NCI-H226 (cell line): ENCODE results near the gene YWHAH.

Source experiments
- DNase-seq: peaks from one replicate; pipeline ENCODE4 v3.0.0-alpha.2; 2015

The YWHAH gene

DNA sequence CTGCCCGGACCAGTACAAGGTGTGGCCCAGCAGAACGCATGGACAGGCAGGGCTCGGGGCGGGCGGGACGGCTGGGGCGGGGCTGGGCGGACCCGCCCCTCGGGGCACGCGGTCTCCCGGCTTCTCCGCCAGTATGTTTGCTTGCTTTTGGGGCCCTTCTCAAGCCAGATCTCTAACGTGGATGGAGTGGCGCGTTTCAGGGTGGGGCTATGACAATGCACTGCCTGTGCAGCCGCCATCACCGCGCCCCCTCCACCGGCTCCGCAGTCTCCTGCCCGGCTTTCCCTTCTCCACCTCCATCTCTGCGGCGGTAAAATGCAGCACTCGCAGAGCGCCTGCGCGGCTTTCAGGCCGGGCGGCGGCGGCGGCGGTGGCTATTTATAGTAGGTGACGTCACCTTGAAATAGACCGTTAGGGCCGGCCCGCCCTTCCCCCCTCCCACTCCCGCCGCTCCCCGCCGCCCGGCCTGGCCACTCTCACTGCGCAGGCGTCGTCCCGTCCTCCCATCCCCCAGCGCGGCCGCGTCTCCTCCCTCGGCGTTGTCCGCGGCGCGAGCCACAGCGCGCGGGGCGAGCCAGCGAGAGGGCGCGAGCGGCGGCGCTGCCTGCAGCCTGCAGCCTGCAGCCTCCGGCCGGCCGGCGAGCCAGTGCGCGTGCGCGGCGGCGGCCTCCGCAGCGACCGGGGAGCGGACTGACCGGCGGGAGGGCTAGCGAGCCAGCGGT is at the start of gene YWHAH:
Gene YWHAH, plus strand, starts transcription at position 558 of the 722 bp plus-strand sequence. CDS start 199 bp downstream, outside the sequence.
- DNase-seq = peak; percentile 61

DNA sequence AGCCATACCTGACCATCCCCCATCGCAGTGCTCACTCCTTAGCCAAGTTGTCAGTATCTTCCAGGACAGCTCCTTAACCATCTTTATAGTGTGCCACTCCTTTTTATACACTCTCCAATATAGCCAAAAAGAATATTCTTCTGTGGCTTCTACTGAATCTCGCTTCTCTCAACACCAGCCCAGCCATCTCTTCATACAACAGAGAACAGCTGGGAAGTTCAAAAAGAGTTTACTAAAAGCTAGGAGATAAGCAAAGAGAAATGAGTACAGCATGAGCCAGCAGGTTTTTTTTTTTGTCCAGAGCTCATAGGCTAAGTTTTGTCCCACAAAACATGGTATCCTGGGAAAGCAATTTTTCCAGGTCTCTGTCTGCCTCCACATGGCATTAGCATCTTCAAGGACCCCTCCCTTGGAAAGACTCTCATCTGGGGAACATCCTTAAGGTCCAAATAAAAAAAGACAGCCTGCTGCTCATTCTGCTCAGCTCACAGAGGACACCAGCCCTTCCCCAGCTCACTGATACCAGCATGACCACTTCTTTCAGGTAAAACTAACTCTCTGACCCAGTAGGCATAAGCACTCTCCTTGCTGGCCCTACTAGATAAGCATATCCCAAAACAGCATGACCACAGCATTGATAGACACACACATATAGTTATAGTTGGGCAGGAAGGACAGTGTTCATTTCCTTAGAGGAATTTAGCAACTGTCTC is 48.8 kb upstream of the YWHAH start:
- no peak for DNase-seq

DNA sequence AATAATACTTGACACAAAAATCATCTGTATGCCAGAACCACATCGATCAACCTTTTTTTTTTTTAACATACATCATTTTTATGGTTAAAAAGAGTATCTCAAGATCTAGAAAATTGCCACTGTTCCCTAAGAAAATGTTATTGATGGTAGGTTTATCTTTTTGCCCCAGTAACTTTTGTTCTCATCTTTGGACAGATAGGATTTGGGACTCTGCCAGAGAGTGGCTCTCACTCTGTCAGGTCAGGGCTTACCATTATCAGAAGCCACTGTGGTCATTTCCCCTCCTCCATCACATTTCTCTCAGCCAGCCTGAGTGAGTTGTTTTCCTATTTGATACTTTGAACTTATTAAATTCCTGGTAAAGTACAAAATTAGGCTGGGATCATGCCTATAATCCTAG is 47.9 kb upstream of the YWHAH start:
- DNase-seq = no peak

DNA sequence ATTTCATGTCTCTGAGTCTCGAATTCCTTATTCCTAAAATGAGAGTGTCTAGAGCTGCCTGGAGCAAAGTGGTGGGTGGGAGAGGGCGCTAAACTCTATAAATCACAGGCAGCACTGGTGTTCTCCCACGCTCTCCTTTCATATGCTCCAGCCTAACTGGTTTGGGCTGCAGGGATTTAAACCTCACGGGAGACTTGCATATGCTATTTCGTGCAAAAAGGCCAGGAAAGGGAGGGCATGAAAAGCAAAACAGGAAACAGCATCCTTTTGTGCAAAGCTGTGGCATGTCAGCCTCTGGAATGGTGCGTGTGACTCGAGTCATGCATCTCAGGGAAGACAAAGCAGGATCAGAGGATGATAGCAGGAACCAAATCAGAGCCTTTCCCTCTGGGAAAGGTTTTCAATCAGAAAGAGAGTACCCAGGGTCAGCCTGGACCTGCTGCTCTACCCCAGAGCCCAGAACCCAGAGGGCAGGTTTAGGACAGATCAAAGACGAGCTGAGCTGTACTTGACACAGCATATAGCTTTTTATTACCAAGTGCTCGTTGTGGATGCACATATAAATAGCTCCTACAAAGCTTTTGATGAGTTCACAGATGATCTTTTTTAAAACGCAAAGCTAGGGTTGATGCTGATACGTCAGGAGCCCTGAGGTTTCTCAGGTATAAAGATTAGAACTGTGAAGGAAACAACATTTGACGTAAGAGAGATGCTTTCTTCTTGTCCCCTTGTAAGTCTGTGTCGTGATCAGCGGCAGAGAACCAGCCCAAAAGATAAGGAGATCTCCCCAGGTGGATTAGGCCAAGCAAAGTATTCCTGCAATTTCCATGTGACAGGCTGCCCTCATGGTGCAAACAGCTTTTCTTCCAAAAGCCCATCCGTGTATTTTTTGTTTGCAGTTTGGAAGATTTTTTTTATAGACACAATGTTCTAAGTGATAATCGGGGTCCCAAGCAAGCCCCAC is 46.2 kb upstream of the YWHAH start:
- DNase-seq = no peak

DNA sequence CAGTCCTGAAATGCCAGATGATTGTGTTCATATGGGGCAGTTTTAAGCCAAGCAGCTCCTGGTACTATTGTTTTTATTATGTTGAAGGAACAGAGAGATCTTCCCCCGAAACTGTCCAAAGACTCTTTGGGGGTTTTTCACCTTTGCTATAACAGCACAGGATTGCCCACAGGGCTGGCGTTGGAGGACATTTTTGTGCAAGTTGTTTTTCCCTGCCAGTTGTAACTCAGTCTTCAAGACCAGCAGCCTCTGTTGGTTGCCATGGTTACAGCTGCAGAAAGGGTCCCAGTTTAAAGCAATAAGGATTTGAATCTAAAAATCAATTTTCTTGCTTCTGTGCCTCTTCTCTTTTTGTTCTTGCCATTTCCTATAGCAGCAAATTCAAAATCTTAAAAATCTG is 45.4 kb upstream of the YWHAH start:
- DNase-seq = no peak

DNA sequence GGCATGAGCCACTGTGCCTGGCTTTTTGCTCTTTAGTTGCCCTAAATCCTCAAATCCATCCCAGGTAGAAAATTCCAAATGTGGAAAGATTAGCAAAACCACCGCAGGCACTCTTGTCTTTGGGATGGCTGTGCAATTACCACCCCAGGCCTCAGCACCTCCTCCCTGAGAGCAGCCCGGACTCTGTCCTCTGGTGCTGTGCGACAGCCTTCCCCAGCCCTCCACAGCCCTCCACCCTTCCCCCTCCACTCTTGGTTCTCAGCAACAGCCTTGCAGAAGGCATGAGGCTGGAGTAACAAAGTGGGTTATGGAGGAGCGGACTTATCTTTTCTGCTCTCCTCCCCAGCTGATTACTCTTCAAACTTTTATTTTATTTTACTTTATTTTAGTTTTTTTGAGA is 44.7 kb upstream of the YWHAH start:
- DNase-seq = no peak

DNA sequence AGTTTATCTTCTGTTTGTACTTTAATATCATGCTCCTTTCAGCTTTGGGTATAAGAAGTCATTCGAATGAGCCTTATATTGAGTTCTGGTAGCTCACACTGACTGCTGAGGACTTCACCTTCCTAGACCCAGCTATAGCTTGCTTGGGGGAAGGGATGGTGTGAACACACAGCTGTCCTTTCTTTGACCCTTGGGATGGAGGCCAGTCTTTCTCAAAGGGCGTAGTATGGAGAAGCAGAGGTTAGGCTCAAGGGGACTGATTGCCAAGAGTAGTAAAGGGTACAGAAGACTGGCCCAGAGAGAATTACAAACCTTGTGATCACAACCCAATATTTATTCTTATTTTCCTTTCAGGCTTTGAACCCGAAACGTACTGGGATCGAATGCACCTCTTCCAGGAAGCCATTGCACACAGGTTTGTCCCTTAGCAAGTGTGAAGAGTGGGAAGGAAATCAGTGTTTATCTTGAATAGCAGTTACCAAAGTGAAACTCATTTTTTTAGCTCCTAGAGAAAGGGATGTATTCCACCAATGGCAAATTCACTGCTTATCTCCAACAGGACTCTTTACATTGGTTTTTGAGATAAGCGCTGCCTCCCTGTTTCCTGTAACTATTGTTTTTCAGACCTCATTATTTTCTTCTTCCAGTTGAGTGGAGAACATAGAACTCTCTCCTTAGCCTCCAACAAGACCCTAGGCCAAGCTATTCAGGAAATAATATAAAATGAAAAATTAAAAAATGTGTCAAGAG is 42.8 kb upstream of the YWHAH start:
- DNase-seq = peak; percentile 19

DNA sequence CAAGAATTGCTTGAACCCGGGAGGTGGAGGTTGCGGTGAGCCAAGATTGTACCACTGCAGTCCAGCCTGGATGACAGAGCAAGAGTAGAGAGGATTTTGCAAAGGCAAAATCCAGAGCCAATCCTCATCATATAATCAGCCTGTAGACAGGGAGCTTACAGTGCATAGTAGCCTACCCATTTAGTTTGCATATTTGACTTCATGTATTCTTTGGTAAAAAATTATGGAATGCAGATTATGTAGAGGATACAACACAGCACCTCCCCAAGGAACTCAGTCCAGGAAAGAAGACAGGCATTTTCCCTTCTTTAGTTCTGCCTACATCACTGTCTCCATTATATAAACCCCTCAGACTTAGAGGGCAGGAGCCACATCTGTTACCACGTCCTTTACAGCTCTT is 39.7 kb upstream of the YWHAH start:
- DNase-seq = no peak

DNA sequence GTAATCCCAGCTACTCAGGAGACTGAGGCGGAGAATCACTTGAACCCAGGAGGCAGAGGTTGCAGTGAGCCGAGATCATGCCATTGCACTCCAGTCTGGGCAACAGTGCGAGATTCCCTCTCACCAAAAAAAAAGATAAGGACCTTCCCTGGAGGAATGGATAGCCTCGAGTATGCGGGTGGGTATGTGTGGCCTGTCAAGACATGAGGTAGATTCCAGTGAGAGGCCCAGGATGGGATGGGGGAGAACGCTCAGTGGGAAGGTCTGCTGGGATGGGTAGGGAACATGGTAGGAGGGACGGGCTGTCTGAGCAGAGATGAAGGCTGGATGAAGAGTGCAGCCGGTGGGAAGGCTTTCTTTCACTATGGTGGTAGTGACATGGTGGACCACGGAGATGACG is 39.0 kb upstream of the YWHAH start:
- DNase-seq = no peak

DNA sequence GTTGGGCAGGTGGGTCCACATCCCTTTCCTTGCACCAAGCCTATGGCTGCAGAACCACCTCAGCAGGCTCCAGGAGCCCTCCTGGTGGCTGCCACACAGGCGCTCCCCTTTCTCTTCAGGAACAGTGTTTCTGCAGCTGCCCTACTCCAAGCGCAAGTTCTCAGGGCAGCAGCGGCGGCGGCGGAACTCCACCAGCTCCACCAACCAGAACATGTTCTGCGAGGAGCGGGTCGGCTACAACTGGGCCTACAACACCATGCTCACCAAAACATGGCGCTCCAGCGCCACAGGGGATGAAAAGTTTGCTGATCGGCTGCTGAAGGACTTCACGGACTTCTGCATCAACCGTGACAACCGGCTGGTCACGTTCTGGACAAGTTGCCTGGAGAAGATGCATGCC is 38.2 kb upstream of the YWHAH start:
- no peak for DNase-seq

DNA sequence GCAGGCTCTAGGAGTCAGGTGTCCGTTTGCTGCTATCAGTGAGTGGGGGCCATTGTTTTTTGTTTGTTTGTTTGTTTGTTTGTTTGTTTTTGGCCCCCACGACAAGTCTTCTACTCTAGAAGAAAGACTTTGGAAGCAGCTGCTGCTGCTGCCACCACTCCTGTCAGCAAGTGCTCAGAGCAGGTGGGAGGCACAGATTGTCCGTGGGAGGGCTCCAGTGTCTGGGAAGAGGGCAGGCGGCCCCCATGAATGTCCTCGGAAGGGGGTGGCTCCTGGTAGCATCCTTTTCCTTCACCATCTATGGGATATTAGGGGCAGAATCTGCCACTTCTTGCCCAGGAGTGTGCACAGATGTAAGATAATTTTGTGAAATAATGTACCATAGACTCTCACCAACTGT is 37.8 kb upstream of the YWHAH start:
- no peak for DNase-seq

DNA sequence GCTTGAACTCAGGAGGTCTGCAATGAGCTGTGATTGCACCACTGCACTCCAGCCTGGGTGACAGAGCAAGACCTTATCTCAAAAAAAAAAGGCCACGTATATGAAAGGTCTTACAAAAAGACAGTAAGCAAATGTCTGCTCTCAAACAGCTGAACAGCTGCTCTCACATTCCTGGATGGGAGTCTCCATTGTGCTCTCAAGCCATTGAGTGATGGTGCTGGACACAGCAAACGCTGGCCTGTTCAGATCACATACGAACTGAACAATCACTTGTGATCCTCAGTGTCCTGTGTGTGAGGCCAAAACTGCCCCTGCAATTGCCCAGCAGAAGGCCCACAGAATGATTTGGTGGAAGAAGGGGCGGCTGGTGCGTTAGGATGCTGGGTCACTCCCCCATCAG is 34.4 kb upstream of the YWHAH start:
- no peak for DNase-seq

DNA sequence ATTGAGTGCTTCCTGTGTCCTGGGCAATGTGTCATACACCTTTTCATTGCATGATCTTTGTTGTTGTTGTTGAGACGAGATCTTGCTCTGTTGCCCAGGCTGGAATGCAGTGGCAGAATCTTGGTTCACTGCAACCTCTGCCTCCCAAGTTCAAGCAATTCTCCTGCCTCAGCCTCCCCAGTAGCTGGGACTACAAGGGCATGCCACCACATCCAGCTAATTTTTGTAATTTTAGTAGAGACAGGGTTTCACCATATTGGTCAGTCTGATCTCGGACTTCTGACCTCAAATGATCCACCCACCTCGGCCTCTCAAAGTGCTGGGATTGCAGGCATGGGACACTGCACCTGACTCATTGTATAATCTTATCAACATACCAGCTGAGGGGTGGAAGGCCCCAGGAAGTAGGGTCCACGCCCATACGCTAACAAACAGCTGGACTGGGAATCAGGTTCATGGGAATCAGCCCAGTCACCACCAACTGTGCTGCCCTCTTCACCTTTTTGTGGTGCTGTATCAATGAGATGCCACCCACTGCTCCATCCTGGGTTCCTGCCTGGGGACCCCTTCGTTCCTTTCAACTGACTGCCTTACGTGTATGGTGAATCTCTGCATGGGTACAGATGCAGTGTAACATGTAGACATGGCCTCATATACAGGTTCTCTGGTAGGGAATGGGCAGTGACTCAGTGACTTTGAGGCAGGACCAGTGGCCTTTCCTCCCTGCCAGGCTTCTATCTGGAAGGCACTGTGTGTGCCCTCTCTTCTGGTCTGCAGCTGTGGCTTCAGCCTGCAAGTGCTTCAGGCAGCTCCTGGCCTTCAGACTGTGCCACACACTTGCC is 32.5 kb upstream of the YWHAH start:
- DNase-seq = peak; percentile 15

DNA sequence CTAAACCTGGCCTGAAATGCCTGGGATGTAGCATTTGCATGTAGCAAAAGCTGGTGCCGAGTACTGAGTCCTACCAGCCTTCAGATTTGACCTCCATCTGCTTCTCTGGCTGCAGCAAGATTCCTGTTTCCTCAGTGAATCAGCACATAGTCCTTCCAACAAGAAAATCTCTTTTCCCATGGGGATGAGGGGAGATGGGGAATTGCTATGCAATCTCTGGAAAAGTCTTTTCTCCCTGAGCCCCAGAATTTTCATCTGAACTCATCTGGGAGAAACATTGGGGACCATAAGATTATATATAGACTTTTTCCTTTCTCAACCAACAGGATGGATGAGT is 32.0 kb upstream of the YWHAH start:
- no peak for DNase-seq

DNA sequence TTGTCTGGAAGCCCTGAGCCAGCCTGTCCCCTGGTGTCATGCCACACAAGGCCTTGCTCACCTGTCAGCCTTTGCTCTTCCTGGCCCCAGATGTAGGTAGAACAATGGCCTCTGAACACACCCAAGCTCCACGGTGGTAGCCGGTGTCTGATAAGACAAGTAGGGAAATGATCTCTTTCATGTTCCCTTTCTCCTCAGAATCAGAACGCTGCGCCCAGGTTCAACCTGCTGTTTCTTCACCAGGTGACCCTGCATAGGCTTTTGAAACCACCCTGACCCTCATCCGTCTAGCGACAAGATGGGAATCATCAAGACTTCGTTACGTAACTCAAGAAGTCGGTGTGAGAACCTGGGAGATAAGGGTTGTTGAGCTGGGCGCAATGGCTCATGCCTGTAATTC is 28.7 kb upstream of the YWHAH start:
- DNase-seq = no peak

DNA sequence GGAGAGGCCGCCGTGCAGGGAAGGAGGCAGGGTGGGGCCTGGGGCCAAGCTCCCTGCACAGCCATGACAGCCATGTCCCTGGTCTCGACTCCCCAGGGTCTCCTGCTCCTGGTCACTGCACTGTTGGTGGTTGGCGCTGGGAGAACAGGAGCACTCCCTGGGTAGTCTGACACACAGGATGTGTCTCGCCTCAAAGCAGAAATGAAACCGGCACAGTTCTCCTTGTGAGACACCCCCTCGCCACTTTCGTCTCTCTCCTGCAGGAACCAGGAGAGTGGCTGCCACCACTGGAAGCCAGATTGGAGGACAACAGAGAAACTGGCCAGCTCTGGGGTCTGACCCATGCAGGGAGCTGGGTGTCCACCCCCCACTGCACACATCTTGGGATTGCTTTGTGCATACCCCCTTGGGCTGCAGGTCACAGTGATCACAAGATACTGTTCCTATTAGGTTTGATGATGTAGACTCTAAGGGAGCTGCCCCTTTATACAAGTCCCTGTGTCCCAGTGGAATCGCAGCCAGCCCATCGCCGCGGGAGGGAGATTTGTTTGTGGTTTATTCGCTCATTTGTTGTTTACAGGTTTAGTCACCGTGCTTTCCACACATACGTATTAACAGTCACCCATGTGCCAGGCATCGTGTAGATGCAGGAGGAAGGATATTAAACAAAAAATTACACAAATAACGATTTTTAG is 27.0 kb upstream of the YWHAH start:
- DNase-seq = no peak

DNA sequence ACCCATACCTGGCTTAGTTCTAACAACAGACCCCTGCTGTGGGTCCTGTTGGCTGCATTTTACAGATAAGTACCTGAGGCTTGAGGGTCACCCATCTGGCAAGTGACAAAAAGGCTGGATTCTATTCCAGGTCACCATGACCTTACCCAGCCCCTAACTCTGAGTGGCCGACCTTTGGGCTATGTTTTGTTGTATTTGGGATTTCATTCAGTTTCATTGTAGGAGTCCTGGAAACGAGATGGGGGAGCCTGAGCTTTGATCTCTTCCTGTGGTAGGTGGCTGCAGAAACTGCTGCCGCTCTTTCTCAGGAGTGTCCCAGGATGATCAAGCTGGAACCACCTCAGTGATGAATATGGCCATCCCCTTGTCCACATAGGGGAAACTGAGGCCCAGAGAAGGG is 24.6 kb upstream of the YWHAH start:
- DNase-seq = no peak

DNA sequence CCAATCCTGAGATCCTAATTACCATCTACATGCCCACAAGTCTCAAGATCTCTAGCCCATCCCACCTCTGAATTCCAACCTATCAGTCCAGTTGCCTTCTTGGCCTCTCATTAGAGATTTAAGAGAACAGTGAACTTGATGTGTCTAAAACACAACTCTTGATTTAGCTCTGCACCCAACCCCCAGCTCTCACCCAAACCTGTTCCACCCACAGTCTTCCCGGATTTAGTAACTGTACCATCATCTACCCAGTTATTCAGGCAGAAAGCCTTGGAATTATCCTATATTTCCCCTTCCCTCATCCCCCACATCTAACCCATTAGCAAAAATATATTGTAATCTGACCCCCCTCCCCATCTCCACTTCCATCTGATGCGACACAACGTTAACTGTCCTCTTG is 24.0 kb upstream of the YWHAH start:
- DNase-seq = no peak

DNA sequence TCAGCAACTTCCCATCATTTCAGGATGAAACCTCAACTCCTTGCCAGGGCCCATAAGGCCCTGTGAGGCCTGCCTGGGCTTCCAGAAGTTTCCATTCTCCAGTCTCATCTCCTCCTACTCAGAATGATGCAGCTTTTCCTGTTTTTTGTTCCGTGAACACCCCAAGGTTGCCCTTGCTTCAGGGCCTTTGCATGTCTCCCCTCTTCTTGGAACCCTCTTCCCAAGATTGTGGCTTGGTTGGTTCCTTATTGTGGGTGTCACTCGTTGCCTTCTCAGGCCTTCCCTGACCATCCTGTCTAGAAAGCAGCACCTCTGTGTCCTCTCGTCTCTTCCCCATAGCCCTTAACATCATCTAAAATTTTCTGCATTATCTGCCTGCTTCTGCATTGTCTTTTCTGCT is 23.2 kb upstream of the YWHAH start:
- no peak for DNase-seq

DNA sequence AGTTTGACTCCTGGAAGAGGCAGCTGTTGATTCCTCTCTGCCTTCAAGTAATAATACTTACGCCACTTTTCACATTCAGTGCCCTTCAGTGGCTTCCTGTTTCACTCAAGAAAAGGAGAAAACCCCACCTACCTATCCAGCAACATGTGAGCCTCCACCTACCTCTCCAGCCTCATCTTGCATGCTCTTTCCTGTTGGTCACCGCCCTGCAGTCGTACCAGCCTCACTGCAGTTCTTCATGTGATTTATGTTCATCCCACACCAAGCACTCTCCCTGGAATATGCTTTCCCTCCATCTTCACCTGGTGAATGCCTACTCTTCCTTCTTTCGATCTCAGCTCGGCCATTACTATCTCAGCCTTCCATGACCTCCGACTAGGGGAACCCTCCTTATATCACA is 21.8 kb upstream of the YWHAH start:
- DNase-seq = no peak

DNA sequence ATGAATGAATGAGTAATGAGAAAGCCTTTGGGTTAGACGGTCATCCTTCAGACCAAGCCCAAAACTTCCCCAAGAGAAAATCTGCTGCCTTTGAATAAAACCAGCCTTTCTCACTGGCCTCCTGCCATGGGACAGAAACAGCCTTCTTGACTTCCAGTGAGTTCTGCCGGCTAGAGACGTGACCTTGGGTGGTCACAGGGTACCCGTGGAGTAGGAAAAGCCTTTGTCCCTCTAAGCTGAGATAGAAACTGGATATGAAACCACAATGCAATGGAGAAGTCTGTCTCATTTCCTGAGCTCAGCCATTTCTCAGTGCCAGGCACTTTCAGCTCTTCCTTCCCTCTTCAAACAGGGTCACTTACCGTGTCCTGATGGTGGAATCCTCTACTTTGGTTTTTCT is 21.2 kb upstream of the YWHAH start:
- no peak for DNase-seq
